ENCODE data around the gene MTUS2. TPM values are rescaled to one million over a fixed set of nuclear protein-coding genes. Genes with fewer than 3 reads are reported as not detected.
A peak's percentile ranks its signal among the peaks of the same experiment; 100 is the strongest.

MTUS2 gene
- total RNA-seq, 1 donor from 2014 or later, result not detected

DNA sequence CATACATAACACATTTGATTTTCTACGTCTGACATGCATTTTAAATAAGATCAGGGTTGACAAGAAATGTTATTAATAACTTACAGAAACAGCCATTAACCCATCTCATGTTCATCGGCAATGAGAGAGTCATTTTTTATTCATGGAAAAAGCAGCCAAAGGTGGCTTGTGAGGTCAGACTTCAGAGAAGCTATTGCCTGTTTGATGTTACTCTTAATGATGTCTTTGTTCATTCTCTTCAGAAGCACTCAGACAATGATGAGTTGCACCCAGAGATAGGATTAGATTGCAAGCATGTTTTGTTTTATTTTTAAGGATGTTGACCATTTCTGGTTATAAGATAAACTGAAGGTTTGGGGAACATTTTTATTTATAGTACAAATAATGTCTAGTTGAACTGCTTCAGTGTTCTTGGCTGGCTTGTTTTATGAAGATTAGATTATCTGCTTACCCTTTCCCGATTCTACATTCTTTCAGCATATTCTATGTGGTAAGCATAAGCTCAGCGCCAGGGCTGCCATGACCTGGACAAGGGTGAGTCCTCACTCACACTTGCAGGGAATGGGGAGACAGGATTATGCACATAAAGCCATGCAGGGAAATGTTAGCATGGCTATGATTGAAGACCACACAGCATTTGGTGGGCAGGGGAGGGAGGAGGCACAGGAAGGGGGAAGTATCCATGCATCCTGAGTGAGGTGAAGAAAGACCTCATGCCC is 288.1 kb downstream of the MTUS2 start:
- Histone ChIP-seq H3K4me3 (ENCODE audit: low read depth, low read length) (no peak overlapping the region), H3K27me3 (ENCODE audit: control insufficient read depth, insufficient read depth, low read length) (no peaks in the 10 kb centered on the region), H3K36me3 (ENCODE audit: control insufficient read depth, insufficient read depth, low read length) (no peaks in the 10 kb centered on the region)
- FAIRE-seq (no peak), DNase-seq (ENCODE audit: low read depth) (no peak)
- TF ChIP-seq, protein P1, sequence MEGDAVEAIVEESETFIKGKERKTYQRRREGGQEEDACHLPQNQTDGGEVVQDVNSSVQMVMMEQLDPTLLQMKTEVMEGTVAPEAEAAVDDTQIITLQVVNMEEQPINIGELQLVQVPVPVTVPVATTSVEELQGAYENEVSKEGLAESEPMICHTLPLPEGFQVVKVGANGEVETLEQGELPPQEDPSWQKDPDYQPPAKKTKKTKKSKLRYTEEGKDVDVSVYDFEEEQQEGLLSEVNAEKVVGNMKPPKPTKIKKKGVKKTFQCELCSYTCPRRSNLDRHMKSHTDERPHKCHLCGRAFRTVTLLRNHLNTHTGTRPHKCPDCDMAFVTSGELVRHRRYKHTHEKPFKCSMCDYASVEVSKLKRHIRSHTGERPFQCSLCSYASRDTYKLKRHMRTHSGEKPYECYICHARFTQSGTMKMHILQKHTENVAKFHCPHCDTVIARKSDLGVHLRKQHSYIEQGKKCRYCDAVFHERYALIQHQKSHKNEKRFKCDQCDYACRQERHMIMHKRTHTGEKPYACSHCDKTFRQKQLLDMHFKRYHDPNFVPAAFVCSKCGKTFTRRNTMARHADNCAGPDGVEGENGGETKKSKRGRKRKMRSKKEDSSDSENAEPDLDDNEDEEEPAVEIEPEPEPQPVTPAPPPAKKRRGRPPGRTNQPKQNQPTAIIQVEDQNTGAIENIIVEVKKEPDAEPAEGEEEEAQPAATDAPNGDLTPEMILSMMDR (IDR thresholded peaks at IDR 0.05; ENCODE audit: insufficient read depth, low read length, severe bottlenecking), result no peak

DNA sequence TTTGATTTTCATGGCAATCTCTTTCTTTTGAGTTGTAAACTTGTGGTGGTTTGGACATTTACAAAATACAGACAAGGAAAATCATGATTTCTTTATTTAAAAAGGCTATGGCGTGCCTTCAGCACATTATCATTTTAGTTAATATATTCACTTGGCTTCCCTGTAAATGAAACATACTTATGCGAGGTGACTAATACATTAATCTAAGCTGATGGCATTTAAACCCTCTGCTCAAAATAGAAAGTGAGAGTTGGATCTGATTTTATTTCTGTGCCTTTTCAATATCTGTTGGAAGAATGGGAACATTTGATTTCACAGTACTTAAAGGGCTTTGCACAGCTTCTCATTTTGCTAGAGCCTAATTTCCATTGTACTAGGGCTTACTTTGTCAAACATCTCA is 289.8 kb downstream of the MTUS2 start:
- H3K4me3 ChIP-seq (ENCODE audit: low read depth, low read length), result no peak overlapping the region
- H3K27me3 ChIP-seq (ENCODE audit: control insufficient read depth, insufficient read depth, low read length), result no peaks in the 10 kb centered on the region
- H3K36me3 ChIP-seq (ENCODE audit: control insufficient read depth, insufficient read depth, low read length), result no peaks in the 10 kb centered on the region
- FAIRE-seq (no peak), DNase-seq (ENCODE audit: low read depth) (no peak)
- TF ChIP-seq, protein P1 (IDR thresholded peaks at IDR 0.05; ENCODE audit: insufficient read depth, low read length, severe bottlenecking), result no peak

DNA sequence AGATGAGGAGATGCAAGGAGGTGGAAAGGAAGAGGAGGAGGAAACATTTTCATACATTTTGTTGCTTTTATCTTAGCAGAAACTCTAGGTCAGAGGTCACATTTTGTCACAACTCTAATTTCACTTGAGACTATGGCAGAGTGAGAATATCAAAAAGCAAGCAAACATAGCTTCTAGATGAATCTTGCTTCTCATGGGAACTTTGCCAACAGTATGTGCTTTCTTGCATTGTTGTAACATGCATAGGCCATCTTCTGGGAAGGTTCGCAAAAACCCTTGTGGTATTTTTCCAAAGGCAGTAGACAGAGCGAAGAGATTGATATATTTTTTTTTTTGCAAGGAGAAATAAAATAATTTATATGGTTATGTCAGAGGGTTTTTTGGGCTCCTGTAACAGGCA is 291.3 kb downstream of the MTUS2 start:
- peak; percentile 23 for DNase-seq (ENCODE audit: low read depth)
- FAIRE-seq, result no peak
- Histone ChIP-seq H3K4me3 (ENCODE audit: low read depth, low read length) (no peak overlapping the region), H3K27me3 (ENCODE audit: control insufficient read depth, insufficient read depth, low read length) (no peaks in the 10 kb centered on the region), H3K36me3 (ENCODE audit: control insufficient read depth, insufficient read depth, low read length) (no peaks in the 10 kb centered on the region)
- TF ChIP-seq, protein P1 (IDR thresholded peaks at IDR 0.05; ENCODE audit: insufficient read depth, low read length, severe bottlenecking), result no peak

DNA sequence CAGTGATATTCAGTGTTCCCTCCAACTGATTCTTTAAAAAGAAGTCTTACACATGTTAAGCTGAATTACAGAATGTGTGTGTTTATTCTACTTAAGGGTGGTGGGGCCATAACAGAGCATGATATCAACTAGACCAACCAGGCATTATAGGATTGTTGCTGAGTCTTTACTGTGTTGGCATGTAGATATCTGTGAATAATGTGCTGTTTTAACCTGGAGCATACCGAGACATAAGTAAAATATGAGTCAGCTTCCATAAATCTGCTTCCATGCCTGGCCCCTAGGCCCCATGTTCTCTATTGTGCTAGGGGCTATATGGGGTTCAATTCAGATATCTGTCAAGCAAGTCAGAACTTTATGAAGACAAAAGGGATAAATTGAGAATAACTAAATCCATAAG is 295.7 kb downstream of the MTUS2 start:
- FAIRE-seq (no peak), DNase-seq (ENCODE audit: low read depth) (no peak)
- H3K4me3 ChIP-seq (ENCODE audit: low read depth, low read length), result no peak overlapping the region
- TF ChIP-seq, protein P1 (IDR thresholded peaks at IDR 0.05; ENCODE audit: insufficient read depth, low read length, severe bottlenecking), result no peak
- H3K36me3 ChIP-seq (ENCODE audit: control insufficient read depth, insufficient read depth, low read length), result no peaks in the 10 kb centered on the region
- H3K27me3 ChIP-seq (ENCODE audit: control insufficient read depth, insufficient read depth, low read length), result no peaks in the 10 kb centered on the region

DNA sequence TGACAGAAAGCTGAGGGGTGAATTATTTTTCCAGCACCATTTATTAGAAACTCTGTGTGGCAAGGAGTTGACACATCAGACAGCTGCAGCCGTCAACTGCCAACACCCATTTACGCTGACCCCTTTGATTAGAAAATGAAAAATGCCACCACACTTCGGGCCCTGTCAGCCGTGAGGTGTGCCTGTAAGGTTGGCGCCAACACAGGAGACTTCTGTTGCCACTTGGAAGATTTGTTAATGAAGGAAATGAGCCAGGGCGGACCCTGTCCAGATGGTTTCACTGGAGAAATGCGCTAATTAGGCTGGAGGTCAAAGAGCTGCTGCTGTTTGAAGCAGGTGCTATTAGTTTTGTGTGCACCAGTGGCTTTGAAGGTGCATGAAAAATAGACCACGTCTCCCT is 297.5 kb downstream of the MTUS2 start:
- TF ChIP-seq, protein P1 (IDR thresholded peaks at IDR 0.05; ENCODE audit: insufficient read depth, low read length, severe bottlenecking), result no peak

DNA sequence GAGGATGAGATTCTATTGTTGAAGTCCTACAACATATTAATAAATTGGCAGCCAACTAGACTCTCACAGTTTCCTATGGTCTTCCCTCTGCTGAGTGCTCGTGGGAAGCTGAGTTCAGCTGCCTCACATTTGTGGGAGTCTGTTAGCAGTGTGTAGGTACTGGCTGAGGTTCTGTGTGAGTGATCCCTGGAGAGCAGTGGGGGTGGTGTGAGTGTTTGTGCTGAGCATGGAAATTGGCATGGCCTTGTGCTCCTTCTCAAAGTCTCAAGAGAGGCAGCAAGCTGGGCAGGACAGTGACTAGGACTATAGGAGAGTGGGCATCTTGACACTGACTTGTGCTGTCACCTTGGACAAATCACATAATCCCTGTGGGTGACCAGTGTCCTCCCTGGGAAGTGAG is 298.3 kb downstream of the MTUS2 start:
- Histone ChIP-seq H3K27me3 (ENCODE audit: control insufficient read depth, insufficient read depth, low read length) (no peaks in the 10 kb centered on the region), H3K36me3 (ENCODE audit: control insufficient read depth, insufficient read depth, low read length) (no peaks in the 10 kb centered on the region), H3K4me3 (ENCODE audit: low read depth, low read length) (no peak overlapping the region)
- no peak for FAIRE-seq
- TF ChIP-seq, protein P1 (IDR thresholded peaks at IDR 0.05; ENCODE audit: insufficient read depth, low read length, severe bottlenecking), result no peak
- no peak for DNase-seq (ENCODE audit: low read depth)

More for the DNA sequence above, 297.5 kb downstream of the MTUS2 start:
- Histone ChIP-seq H3K36me3 (ENCODE audit: control insufficient read depth, insufficient read depth, low read length) (no peaks in the 10 kb centered on the region), H3K27me3 (ENCODE audit: control insufficient read depth, insufficient read depth, low read length) (no peaks in the 10 kb centered on the region), H3K4me3 (ENCODE audit: low read depth, low read length) (no peak overlapping the region)
- no peak for DNase-seq (ENCODE audit: low read depth)
- no peak for FAIRE-seq

Measured in bronchial epithelial cell (primary cell).